HCT116 (cell line): ENCODE results near the gene TMOD4. TPM values are rescaled to one million over a fixed set of nuclear protein-coding genes. Genes with fewer than 3 reads are reported as not detected.

Experiments used
- ATAC-seq: fragments of 200-7000 bp; cut with Tn5 transposase; 2 replicates; pipeline ENCODE4 v1.9.1; 2020; ENCODE audit warnings: mild to moderate bottlenecking, moderate library complexity
- BruUV-seq: library from RNA; stranded (reverse); fragments of 400-500 nt; replicated peaks from 2 replicates; lab custom pipeline; 2021; lab: Mats Ljungman, UMichigan
- CTCF ChIA-PET: fragments of 300-600 bp; sonication (Branson Sonifier 250); formaldehyde crosslinking; loops from one replicate; lab custom pipeline; 2021; ENCODE audit warnings: antibody characterized with exemption; lab: Charles Lee
- POLR2A ChIA-PET: fragments of 300-600, 350-600 bp; sonication (Branson Sonifier 250); formaldehyde crosslinking; loops from one replicate; lab custom pipeline; 2021; ENCODE audit warnings: antibody characterized with exemption; lab: Charles Lee
- RAD21 ChIA-PET, 2 experiments: fragments of 300-600 bp; sonication (Branson Sonifier 250); formaldehyde crosslinking; loops; one replicate each; lab custom pipeline; 2023; ENCODE audit warnings: low total read pairs in 2 of 2; ENCODE audit not compliant: uncharacterized antibody in 2 of 2, unreplicated experiment in 2 of 2, low non-redundant PET in 1 of 2; lab: Charles Lee
- DNase-seq: peaks from one replicate; pipeline ENCODE4 v3.0.0-alpha.2; 2010; ENCODE audit warnings: low read depth, low spot score
- H2AFZ ChIP-seq: fragments of 200-600 bp; shearing (Covaris generic), sonication (generic); 2 replicates; pipeline ENCODE4 v1.6.1; 2017; ENCODE audit warnings: low read depth, mixed run types, mixed read lengths, antibody characterized with exemption, low read length; ENCODE audit not compliant: poor library complexity, severe bottlenecking
- H3K27ac ChIP-seq: 2 replicates; pipeline ENCODE4 v1.5.1; 2012; ENCODE audit warnings: low read depth, low read length
- H3K27me3 ChIP-seq: fragments of 200-600 bp; sonication (generic); 2 replicates; pipeline ENCODE4 v1.6.1; 2016; ENCODE audit warnings: mixed run types, low read length, mixed read lengths; ENCODE audit not compliant: insufficient read depth
- H3K36me3 ChIP-seq, 2 experiments: fragments of 200-500 bp in 1 of 2; fragments of 200-600 bp in 1 of 2; sonication (Bioruptor generic) in 1 of 2; sonication (generic) in 1 of 2; 2 replicates each; pipeline versions ENCODE4 v1.5.1 to v1.6.1; 2014 to 2016; ENCODE audit warnings: low read length in 2 of 2, inconsistent platforms in 1 of 2, mixed read lengths in 1 of 2, mixed run types in 1 of 2; ENCODE audit not compliant: insufficient read depth in 2 of 2, control insufficient read depth in 1 of 2
- H3K4me1 ChIP-seq, 2 experiments: fragments of 200-600 bp in 1 of 2; sonication (generic) in 1 of 2; 2 replicates each; pipeline versions ENCODE4 v1.5.1 to v1.6.1; 2012 to 2017; ENCODE audit warnings: low read length in 2 of 2, inconsistent platforms in 1 of 2, mild to moderate bottlenecking in 1 of 2, mixed read lengths in 1 of 2, mixed run types in 1 of 2, moderate library complexity in 1 of 2; ENCODE audit not compliant: insufficient read depth in 2 of 2, control insufficient read depth in 1 of 2
- H3K4me2 ChIP-seq: fragments of 200-600 bp; sonication (generic); 2 replicates; pipeline ENCODE4 v1.6.1; 2017; ENCODE audit warnings: mixed run types, low read length, mixed read lengths
- H3K4me3 ChIP-seq, 2 experiments: fragments of 200-600 bp in 1 of 2; sonication (generic) in 1 of 2; replicated peaks in 1 of 2; 2 replicates each; pipeline ENCODE4 v1.5.1; 2011 to 2016; ENCODE audit warnings: low read length in 2 of 2, control low read depth in 1 of 2, low read depth in 1 of 2, mild to moderate bottlenecking in 1 of 2, mixed read lengths in 1 of 2, mixed run types in 1 of 2
- H3K79me2 ChIP-seq: fragments of 200-600 bp; sonication (generic); 2 replicates; pipeline ENCODE4 v1.6.1; 2017; ENCODE audit warnings: mild to moderate bottlenecking, mixed run types, low read length, moderate library complexity, mixed read lengths; ENCODE audit not compliant: insufficient read depth
- H3K9ac ChIP-seq: fragments of 200-600 bp; sonication (generic); 2 replicates; pipeline ENCODE4 v1.6.1; 2016; ENCODE audit warnings: low read length, mixed read lengths
- H3K9me2 ChIP-seq: fragments of 200-600 bp; sonication (generic), shearing (Covaris generic); 2 replicates; pipeline ENCODE4 v1.6.1; 2017; ENCODE audit warnings: mixed run types, mild to moderate bottlenecking, moderate library complexity; ENCODE audit not compliant: insufficient read depth
- H3K9me3 ChIP-seq, 2 experiments: fragments of 200-500 bp in 1 of 2; fragments of 200-600 bp in 1 of 2; sonication (Bioruptor generic) in 1 of 2; sonication (generic) in 1 of 2; 2 replicates each; pipeline ENCODE4 v1.6.1; 2014 to 2017; ENCODE audit warnings: low read length in 2 of 2, mixed read lengths in 2 of 2, inconsistent platforms in 1 of 2, low read depth in 1 of 2, mild to moderate bottlenecking in 1 of 2, mixed run types in 1 of 2, moderate library complexity in 1 of 2; ENCODE audit not compliant: control insufficient read depth in 1 of 2, insufficient read depth in 1 of 2
- H4K20me1 ChIP-seq: fragments of 200-600 bp; sonication (generic), shearing (Covaris generic); 2 replicates; pipeline ENCODE4 v1.6.1; 2017; ENCODE audit warnings: mixed run types, mild to moderate bottlenecking, moderate library complexity; ENCODE audit not compliant: insufficient read depth
- ATF3 ChIP-seq: IDR thresholded peaks from 2 replicates; pipeline ENCODE4 v1.6.1; 2012
- CBX3 ChIP-seq: IDR thresholded peaks from 2 replicates; pipeline ENCODE4 v1.6.1; 2012; ENCODE audit warnings: low read depth
- CEBPB ChIP-seq: IDR thresholded peaks from 2 replicates; pipeline ENCODE4 v1.6.1; 2012; ENCODE audit warnings: low read depth
- CTCF ChIP-seq, 3 experiments: fragments of 200-600 bp in 1 of 3; sonication (generic) in 1 of 3; IDR thresholded peaks in 2 of 3; conservative IDR thresholded peaks in 1 of 3; 2 replicates each; pipeline ENCODE4 v1.5.1; 2012 to 2017; ENCODE audit warnings: low read depth in 2 of 3, low read length in 2 of 3, antibody characterized with exemption in 1 of 3, borderline replicate concordance in 1 of 3, control low read depth in 1 of 3, mild to moderate bottlenecking in 1 of 3, mixed read lengths in 1 of 3, mixed run types in 1 of 3, moderate library complexity in 1 of 3; ENCODE audit not compliant: insufficient read depth in 1 of 3
- EGR1 ChIP-seq: IDR thresholded peaks from 2 replicates; pipeline ENCODE4 v1.6.1; 2012; ENCODE audit warnings: low read depth
- EZH2 ChIP-seq: fragments of 200-600 bp; sonication (generic); IDR thresholded peaks from 2 replicates; pipeline ENCODE4 v1.6.1; 2017; ENCODE audit warnings: antibody characterized with exemption, mixed run types
- FOSL1 ChIP-seq: IDR thresholded peaks from 2 replicates; pipeline ENCODE4 v1.6.1; 2012; ENCODE audit warnings: low read depth
- JUND ChIP-seq: IDR thresholded peaks from 2 replicates; pipeline ENCODE4 v1.6.1; 2012
- POLR2A ChIP-seq: IDR thresholded peaks from 2 replicates; pipeline ENCODE4 v1.7.0; 2011; ENCODE audit warnings: borderline replicate concordance; ENCODE audit not compliant: insufficient read depth, insufficient read length; ENCODE audit errors: extremely low read depth
- POLR2AphosphoS5 ChIP-seq: IDR thresholded peaks from 2 replicates; pipeline ENCODE4 v1.6.1; 2011; ENCODE audit warnings: mild to moderate bottlenecking, low read depth, low read length, moderate library complexity
- RAD21 ChIP-seq: IDR thresholded peaks from 2 replicates; pipeline ENCODE4 v1.6.1; 2012; ENCODE audit warnings: low read depth, mild to moderate bottlenecking
- REST ChIP-seq: IDR thresholded peaks from 2 replicates; pipeline ENCODE4 v1.6.1; 2012; ENCODE audit warnings: low read depth
- SP1 ChIP-seq: IDR thresholded peaks from 2 replicates; pipeline ENCODE4 v1.6.1; 2012; ENCODE audit warnings: low read depth
- SRF ChIP-seq: IDR thresholded peaks from 2 replicates; pipeline ENCODE4 v1.6.1; 2012; ENCODE audit warnings: low read depth
- TCF7L2 ChIP-seq: IDR thresholded peaks from 2 replicates; pipeline ENCODE4 v1.7.0; 2011; ENCODE audit warnings: borderline replicate concordance, inconsistent platforms; ENCODE audit not compliant: insufficient read depth, insufficient read length; ENCODE audit errors: extremely low read depth
- YY1 ChIP-seq: IDR thresholded peaks from 2 replicates; pipeline ENCODE4 v1.6.1; 2011; ENCODE audit warnings: low read length, low read depth, moderate library complexity, mild to moderate bottlenecking; ENCODE audit not compliant: insufficient replicate concordance; ENCODE audit errors: extremely low read depth
- ZBTB33 ChIP-seq: IDR thresholded peaks from 2 replicates; pipeline ENCODE4 v1.6.1; 2011; ENCODE audit warnings: mild to moderate bottlenecking, low read length, moderate library complexity; ENCODE audit not compliant: insufficient replicate concordance; ENCODE audit errors: extremely low read depth
- ZFX ChIP-seq: fragments of 450-650 bp; IDR thresholded peaks from 2 replicates; pipeline ENCODE4 v1.6.1; 2017
- ZNF274 ChIP-seq: fragments of 200-500 bp; sonication (Bioruptor generic); IDR thresholded peaks from 2 replicates; pipeline ENCODE4 v1.6.1; 2014; ENCODE audit warnings: mild to moderate bottlenecking, low read depth, low read length, inconsistent platforms
- intact Hi-C: fragments of 100-400 bp; cut with micrococcal nuclease; formaldehyde crosslinking; loops from 2 replicates; pipeline ENCODE4 v1.10.0; 2022
- total RNA-seq: library from RNA; stranded (reverse); gene quantifications from one replicate; pipeline ENCODE4 v1.2.1, GENCODE V29; 2021; ENCODE audit not compliant: unreplicated experiment

Gene TMOD4
- total RNA-seq, 1 experiment from 2014 or later, result 1.8 TPM

GRCh38 chr1:151159373-151159772 is 16.4 kb downstream of the TMOD4 start:
- RAD21 ChIA-PET, result no interaction called here
- H2AFZ ChIP-seq, result no peak overlapping the region
- H4K20me1 ChIP-seq, result no peaks in the 10 kb centered on the region
- no TSS peak for BruUV-seq
- ATAC-seq (no peak), DNase-seq (no peak)
- no peak overlapping the region for H3K4me2 ChIP-seq
- TF ChIP-seq ZBTB33 (no peak), YY1 (no peak), ZFX (no peak), REST (no peak), EZH2 (no peak), CTCF (IDR thresholded peaks at IDR 0.05 in 2 of 3, conservative IDR thresholded peaks at IDR 0.05 in 1 of 3; ENCODE audit: borderline replicate concordance in 1 of 3, insufficient read depth in 1 of 3, low read depth in 2 of 3, low read length in 2 of 3) (no peak), SRF (no peak), JUND (no peak), SP1 (no peak), POLR2A (no peak), POLR2AphosphoS5 (no peak), CBX3 (no peak), CEBPB (no peak), FOSL1 (no peak), ATF3 (no peak), EGR1 (no peak), TCF7L2 (no peak), ZNF274 (no peak), RAD21 (no peak)
- peaks cover 0 to 9% of the 10 kb centered on the region in 2 experiments; a peak in 2 of 4 replicates for H3K36me3 ChIP-seq
- H3K9ac ChIP-seq, result no peak overlapping the region
- no peaks in the 10 kb centered on the region for H3K9me3 ChIP-seq
- CTCF ChIA-PET, result interaction anchor here (5.8 kb wide), 1 partner anchor 59 kb away, joined by 63 read pairs; no protein-coding TSS in a partner anchor
- H3K27me3 ChIP-seq, result no peaks in the 10 kb centered on the region
- H3K4me3 ChIP-seq, result no peak overlapping the region
- H3K4me1 ChIP-seq, result peaks cover 2 to 6% of the 10 kb centered on the region in 2 experiments; a peak in 3 of 4 replicates
- intact Hi-C loops, result no loop called here
- no peaks in the 10 kb centered on the region for H3K9me2 ChIP-seq
- POLR2A ChIA-PET, result no interaction called here
- no peak overlapping the region for H3K27ac ChIP-seq
- H3K79me2 ChIP-seq, result peaks cover under 1% of the 10 kb centered on the region; the same call in 1 of the 2 replicates
